Uterus (tissue), 4 donors: ENCODE data around the gene CPVL. TPM values are rescaled to one million over a fixed set of nuclear protein-coding genes. Genes with fewer than 3 reads are reported as not detected.
"Not testable (repeated sequence)": the region's sequence is repeated elsewhere in the genome, so short reads cannot be mapped to it uniquely, and the experiment has no call there.

Source experiments
- DNase-seq, 2 donors: peaks; one replicate each; pipeline ENCODE4 v3.0.0-alpha.2; 2019 to 2020
- H3K27ac ChIP-seq, 2 donors: fragments of 200-600 bp; sonication (generic); 1 replicate in 1 of 2; 2 replicates in 1 of 2; pipeline ENCODE4 v1.5.1; 2016 to 2018
- H3K27me3 ChIP-seq, 2 donors: fragments of 200-600 bp; sonication (generic); one replicate each; pipeline ENCODE4 v1.5.1; 2018 to 2019; ENCODE audit warnings: control low read depth in 1 of 2
- H3K36me3 ChIP-seq, 2 donors: fragments of 200-600 bp; sonication (generic); one replicate each; pipeline ENCODE4 v1.5.1; 2019; ENCODE audit warnings: control low read depth in 1 of 2
- H3K4me1 ChIP-seq, 2 donors: fragments of 200-600 bp; sonication (generic); one replicate each; pipeline ENCODE4 v1.5.1; 2018 to 2019; ENCODE audit warnings: control low read depth in 1 of 2
- H3K4me3 ChIP-seq, 2 donors: fragments of 200-600 bp; sonication (generic); 1 replicate in 1 of 2; 2 replicates in 1 of 2; pipeline ENCODE4 v1.5.1; 2018 to 2019; ENCODE audit warnings: mild to moderate bottlenecking in 1 of 2
- H3K9me3 ChIP-seq, 2 donors: fragments of 200-600 bp; sonication (generic); one replicate each; pipeline ENCODE4 v1.5.1; 2019; ENCODE audit warnings: control low read depth in 1 of 2
- POLR2A ChIP-seq, 2 donors: fragments of 450-650 bp; IDR thresholded peaks; one replicate each; pipeline ENCODE4 v1.6.1; 2016; ENCODE audit warnings: antibody characterized with exemption in 2 of 2, mild to moderate bottlenecking in 1 of 2, moderate library complexity in 1 of 2
- intact Hi-C: fragments of 100-400 bp; cut with DNase I; formaldehyde crosslinking; loops from one replicate; pipeline ENCODE4 v1.15.1; 2023; ENCODE audit warnings: low total_unique reads
- total RNA-seq, 4 donors: library from RNA; depleted of rRNA in 3 of 4; stranded (reverse); fragments of >200 nt in 3 of 4; gene quantifications; one replicate each; pipeline versions ENCODE4 v1.1.0 to v1.2.4, GENCODE V29; 2014 to 2023
- TF ChIP-seq, protein P1 (sequence below), 4 experiments: fragments of 200-600 bp in 2 of 4; fragments of 450-650 bp in 2 of 4; sonication (generic) in 2 of 4; IDR thresholded peaks; one replicate each; pipeline ENCODE4 v1.5.1; 2016 to 2019; ENCODE audit warnings: antibody characterized with exemption in 4 of 4, mild to moderate bottlenecking in 2 of 4, moderate library complexity in 1 of 4
- donor health status: DM: yes; HTN: yes; CAD: no.

The CPVL gene
- total RNA-seq, 4 donors from 2014 or later: 8.5 to 21.1 (median 14.5) TPM

DNA sequence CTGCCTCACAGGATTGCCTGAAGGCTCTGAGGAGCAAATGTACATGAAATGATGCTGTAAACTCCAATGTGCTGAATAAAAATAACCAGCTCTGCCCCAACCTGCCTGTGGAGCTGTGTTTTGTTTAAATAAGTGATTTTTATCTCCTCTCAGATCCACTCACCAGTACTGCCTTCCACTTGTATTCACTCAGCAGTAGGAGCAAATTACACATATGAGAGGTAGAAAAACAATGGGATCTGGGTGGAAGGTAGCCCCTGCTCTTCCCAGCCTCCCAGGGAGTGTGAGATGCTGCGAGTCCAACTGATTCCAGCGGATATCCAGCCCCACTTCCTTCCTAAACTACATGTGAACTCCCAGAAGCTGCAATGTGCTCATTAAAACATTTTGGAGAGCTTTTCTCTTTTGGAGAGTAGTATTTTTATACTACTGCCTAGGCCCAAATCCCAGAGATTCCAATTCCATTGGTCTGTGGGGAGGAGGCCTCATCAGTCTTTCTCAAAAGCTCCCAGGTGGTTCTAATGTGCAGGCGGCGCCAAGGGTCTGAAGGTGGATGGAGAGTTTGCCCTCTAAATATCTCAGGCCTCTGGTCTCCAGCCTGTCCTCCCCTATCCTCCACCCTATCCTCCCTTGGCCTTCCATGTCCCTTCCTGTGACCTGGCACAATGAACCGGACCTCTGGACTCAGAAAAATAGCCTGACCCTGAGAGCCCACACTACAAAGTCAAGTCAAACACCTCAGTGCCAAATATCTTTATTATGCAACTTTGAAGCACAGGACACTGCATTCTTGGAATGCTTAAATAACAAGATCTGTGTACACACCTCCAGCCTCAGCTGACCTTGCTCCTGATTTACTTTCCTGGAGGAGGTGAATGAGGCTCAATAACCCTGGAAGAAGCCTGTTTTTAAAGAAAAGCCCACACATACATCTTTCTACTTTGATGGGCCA is 46.2 kb downstream of the CPVL start:
- Histone ChIP-seq H3K27me3 (no peaks in the 10 kb centered on the region), H3K27ac (peak overlapping the region; percentile 25 to 31), H3K4me3 (no peak overlapping the region), H3K4me1 (peaks cover 0 to 7% of the 10 kb centered on the region in 2 donors), H3K9me3 (no peaks in the 10 kb centered on the region), H3K36me3 (no peaks in the 10 kb centered on the region)
- DNase-seq: peak in 1 of 2 donors; percentile 34
- TF ChIP-seq POLR2A (IDR thresholded peaks at IDR 0.05): no peak
- TF ChIP-seq, protein P1, sequence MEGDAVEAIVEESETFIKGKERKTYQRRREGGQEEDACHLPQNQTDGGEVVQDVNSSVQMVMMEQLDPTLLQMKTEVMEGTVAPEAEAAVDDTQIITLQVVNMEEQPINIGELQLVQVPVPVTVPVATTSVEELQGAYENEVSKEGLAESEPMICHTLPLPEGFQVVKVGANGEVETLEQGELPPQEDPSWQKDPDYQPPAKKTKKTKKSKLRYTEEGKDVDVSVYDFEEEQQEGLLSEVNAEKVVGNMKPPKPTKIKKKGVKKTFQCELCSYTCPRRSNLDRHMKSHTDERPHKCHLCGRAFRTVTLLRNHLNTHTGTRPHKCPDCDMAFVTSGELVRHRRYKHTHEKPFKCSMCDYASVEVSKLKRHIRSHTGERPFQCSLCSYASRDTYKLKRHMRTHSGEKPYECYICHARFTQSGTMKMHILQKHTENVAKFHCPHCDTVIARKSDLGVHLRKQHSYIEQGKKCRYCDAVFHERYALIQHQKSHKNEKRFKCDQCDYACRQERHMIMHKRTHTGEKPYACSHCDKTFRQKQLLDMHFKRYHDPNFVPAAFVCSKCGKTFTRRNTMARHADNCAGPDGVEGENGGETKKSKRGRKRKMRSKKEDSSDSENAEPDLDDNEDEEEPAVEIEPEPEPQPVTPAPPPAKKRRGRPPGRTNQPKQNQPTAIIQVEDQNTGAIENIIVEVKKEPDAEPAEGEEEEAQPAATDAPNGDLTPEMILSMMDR (IDR thresholded peaks at IDR 0.05): no peak
- intact Hi-C loops: no loop called here

- TF ChIP-seq POLR2A (IDR thresholded peaks at IDR 0.05): no peak
- TF ChIP-seq, protein P1 (IDR thresholded peaks at IDR 0.05): no peak
- H3K27me3 ChIP-seq: no peaks in the 10 kb centered on the region
- H3K27ac ChIP-seq: no peak overlapping the region
- no peak overlapping the region for H3K4me3 ChIP-seq
- DNase-seq: no peak
- no peaks in the 10 kb centered on the region for H3K36me3 ChIP-seq
- no peaks in the 10 kb centered on the region for H3K9me3 ChIP-seq
- intact Hi-C loops: no loop called here
- H3K4me1 ChIP-seq: peaks cover 0 to 7% of the 10 kb centered on the region in 2 donors
Observed at GRCh38 chr7:29096446-29096730, 49.9 kb downstream of the CPVL start.

DNA sequence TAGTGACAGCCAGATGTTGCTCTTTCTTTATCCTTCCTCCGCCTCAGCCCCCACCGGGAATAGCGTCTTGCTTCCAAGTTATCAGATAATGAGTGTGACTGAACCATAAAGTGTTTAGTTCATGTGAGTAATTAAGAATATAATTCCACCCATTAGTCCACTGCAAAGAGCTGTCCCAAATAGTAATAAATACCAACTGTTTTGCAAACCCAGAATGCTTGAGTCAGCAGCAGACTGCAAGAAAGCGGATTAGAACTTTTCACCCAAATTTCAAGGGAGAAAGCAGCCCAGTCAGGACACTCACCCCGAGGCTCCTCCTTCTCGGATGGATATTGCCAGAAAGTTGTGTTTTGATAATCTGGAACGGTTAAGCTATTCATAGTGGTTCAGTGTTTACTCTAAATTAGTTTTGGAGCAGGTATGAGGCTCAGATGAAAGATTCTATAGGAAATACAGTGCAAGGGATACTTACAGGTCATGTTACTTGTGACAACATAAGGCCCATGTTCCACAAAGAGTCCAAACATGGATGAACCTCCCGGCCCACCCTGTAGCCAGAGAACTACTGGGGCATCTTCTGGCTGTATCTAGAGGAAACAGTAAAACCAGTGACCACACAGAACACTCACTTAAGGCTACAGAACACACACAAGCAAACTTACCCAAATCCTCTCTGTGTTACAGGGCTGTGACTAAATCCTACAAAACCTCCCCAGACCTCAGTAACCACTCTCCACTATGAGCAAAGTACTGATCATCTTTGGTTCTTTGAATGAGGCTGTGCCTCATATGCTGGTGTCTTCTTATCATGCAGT is 50.5 kb downstream of the CPVL start:
- Histone ChIP-seq H3K9me3 (no peaks in the 10 kb centered on the region), H3K4me1 (peaks cover 0 to 4% of the 10 kb centered on the region in 2 donors), H3K27ac (no peak overlapping the region), H3K4me3 (no peak overlapping the region), H3K36me3 (no peaks in the 10 kb centered on the region), H3K27me3 (no peaks in the 10 kb centered on the region)
- no peak for DNase-seq
- intact Hi-C loops: no loop called here
- TF ChIP-seq, protein P1 (IDR thresholded peaks at IDR 0.05): no peak
- TF ChIP-seq POLR2A (IDR thresholded peaks at IDR 0.05): no peak

DNA sequence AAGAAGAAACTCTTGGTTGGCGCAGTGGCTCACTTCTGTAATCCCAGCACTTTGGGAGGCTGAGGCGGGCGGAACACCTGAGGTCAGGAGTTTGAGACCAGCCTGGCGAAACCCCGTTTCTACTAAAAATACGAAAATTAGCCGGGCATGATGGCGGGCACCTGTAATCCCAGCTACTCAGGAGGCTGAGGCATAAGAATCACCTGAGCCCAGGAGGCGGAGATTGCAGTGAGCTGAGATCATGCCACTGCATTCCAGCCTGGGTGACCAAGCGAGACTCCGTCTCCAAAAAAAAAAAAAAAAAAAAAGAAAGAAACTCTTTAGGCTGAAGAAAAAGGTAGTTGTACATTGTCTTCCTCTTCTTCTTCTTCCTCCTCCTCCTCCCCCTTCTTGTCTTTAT is 53.2 kb downstream of the CPVL start:
- intact Hi-C loops, H3K27me3 ChIP-seq, H3K36me3 ChIP-seq, H3K9me3 ChIP-seq, DNase-seq, H3K4me3 ChIP-seq, H3K4me1 ChIP-seq, H3K27ac ChIP-seq: not testable (repeated sequence)

GRCh38 chr7:29091715-29092114 is 54.6 kb downstream of the CPVL start:
- intact Hi-C loops: no loop called here
- peak overlapping the region; percentile 17 to 31 for H3K4me3 ChIP-seq
- H3K27ac ChIP-seq: peak overlapping the region; percentile 63 to 76

More at GRCh38 chr7:29091715-29092114, 54.6 kb downstream of the CPVL start:
- Histone ChIP-seq H3K9me3 (no peaks in the 10 kb centered on the region), H3K27me3 (no peaks in the 10 kb centered on the region), H3K4me1 (no peaks in the 10 kb centered on the region), H3K36me3 (no peaks in the 10 kb centered on the region)
- TF ChIP-seq POLR2A (IDR thresholded peaks at IDR 0.05): no peak
- TF ChIP-seq, protein P1 (IDR thresholded peaks at IDR 0.05): no peak
- no peak for DNase-seq
